ENCODE measurements around the gene NR3C1.

Gene NR3C1

DNA sequence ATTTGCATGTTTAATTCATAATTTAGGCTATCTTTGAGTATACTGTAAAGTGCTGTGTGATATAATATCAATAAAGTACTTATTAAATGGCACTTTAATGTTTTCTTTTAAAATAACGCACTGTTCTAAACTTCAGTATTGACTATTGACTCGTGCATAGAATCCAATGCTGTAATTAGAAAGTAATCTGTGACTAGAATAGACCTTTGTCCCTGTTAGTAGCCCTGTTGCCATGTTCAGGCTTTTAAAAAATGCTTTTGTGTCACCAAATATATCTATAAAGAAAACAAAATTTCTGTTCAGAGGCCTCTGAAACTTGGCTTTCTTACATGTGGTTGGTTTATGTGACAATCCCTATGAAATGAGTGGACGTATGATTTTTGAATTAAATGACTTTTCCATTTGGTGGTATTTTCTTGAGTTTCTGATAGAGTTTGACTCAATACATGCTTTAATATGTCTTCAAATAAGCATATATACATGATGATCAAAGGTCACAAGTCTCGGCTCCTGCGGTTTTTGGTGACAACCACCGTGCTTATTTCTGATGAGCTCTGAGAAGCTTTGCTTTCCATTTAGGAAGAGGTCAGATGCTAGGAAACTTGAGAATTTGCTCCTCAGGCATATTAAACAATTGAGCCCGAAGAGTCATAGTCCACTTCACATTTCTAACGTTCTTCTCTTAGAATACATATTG is 174.7 kb downstream of the NR3C1 start:
- FAIRE-seq: no peak
- TF ChIP-seq POLR2A (IDR thresholded peaks at IDR 0.05; ENCODE audit: low read depth, low read length): no peak
- DNase-seq (ENCODE audit: insufficient read length, low spot score): no peak

All from H54 (cell line).